RWPE2 (cell line): ENCODE results near the gene PTCH1.

Source experiments
- ATAC-seq: fragments of 200-7000 bp; cut with Tn5 transposase; 3 replicates; pipeline ENCODE4 v1.9.1; 2021; ENCODE audit warnings: low read depth
- DNase-seq: peaks from one replicate; pipeline ENCODE4 v3.0.0-alpha.2; 2020; ENCODE audit warnings: low spot score
- H3K27ac ChIP-seq: fragments of 450-650 bp; 2 replicates; pipeline ENCODE4 v1.5.1; 2017; ENCODE audit warnings: mild to moderate bottlenecking; ENCODE audit not compliant: poor library complexity, severe bottlenecking
- H3K27me3 ChIP-seq: fragments of 250-450 bp; sonication (Bioruptor Pico); 2 replicates; pipeline ENCODE4 v1.5.1; 2021; ENCODE audit warnings: mild to moderate bottlenecking, moderate library complexity; ENCODE audit not compliant: insufficient read depth, poor library complexity, severe bottlenecking
- H3K36me3 ChIP-seq: fragments of 250-450 bp; sonication (Bioruptor Pico); 2 replicates; pipeline ENCODE4 v1.5.1; 2020; ENCODE audit warnings: low read depth, mild to moderate bottlenecking, moderate library complexity
- H3K4me1 ChIP-seq: fragments of 250-450 bp; sonication (Bioruptor Pico); 2 replicates; pipeline ENCODE4 v1.5.1; 2021; ENCODE audit warnings: mild to moderate bottlenecking, moderate library complexity; ENCODE audit not compliant: insufficient read depth, poor library complexity, severe bottlenecking
- H3K4me3 ChIP-seq: fragments of 250-450 bp; sonication (Bioruptor Pico); 2 replicates; pipeline ENCODE4 v1.5.1; 2021; ENCODE audit warnings: mild to moderate bottlenecking, moderate library complexity; ENCODE audit not compliant: severe bottlenecking
- H3K9me3 ChIP-seq: fragments of 250-450 bp; sonication (Bioruptor Pico); 2 replicates; pipeline ENCODE4 v1.5.1; 2021; ENCODE audit warnings: mild to moderate bottlenecking, moderate library complexity; ENCODE audit not compliant: severe bottlenecking
- CTCF ChIP-seq: fragments of 450-650 bp; IDR thresholded peaks from one replicate; pipeline ENCODE4 v1.5.1; 2017; ENCODE audit warnings: mild to moderate bottlenecking, moderate library complexity; ENCODE audit not compliant: poor library complexity, severe bottlenecking

PTCH1 gene

GRCh38 chr9:95491543-95492320 is 25.0 kb downstream of the PTCH1 start:
- no peak overlapping the region for H3K27ac ChIP-seq
- TF ChIP-seq CTCF, result no peak
- ATAC-seq (no peak), DNase-seq (no peak)
- no peaks in the 10 kb centered on the region for H3K36me3 ChIP-seq
- no peaks in the 10 kb centered on the region for H3K27me3 ChIP-seq
- no peak overlapping the region for H3K4me3 ChIP-seq
- no peaks in the 10 kb centered on the region for H3K9me3 ChIP-seq
- H3K4me1 ChIP-seq, result peaks cover 8% of the 10 kb centered on the region

DNA sequence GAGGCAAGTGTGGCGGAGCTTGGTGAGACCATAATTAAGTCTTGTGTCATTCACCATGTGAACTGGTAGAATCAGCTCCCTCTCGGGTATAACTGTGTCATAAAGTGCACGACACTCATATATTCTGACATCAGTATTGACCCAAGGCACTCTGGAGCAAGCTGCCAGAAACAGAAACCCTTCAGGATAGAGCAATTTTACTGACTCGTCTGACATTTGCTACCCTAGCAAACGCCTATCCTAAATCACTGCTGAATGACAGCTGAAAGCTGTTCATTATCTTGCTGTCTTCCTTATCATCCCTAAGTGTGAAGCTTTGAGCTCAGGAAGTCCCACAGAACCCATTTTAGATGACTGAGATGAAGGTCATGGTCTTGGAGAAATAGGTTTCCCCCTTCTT is 27.8 kb downstream of the PTCH1 start:
- Histone ChIP-seq H3K4me1 (no peaks in the 10 kb centered on the region), H3K27ac (no peak overlapping the region), H3K9me3 (no peaks in the 10 kb centered on the region), H3K27me3 (no peaks in the 10 kb centered on the region), H3K4me3 (no peak overlapping the region), H3K36me3 (no peaks in the 10 kb centered on the region)
- no peak for TF ChIP-seq CTCF
- ATAC-seq (no peak), DNase-seq (no peak)

- no peaks in the 10 kb centered on the region for H3K9me3 ChIP-seq
- H3K27me3 ChIP-seq, result no peaks in the 10 kb centered on the region
- no peak for ATAC-seq
- no peak overlapping the region for H3K27ac ChIP-seq
- no peaks in the 10 kb centered on the region for H3K4me1 ChIP-seq
- DNase-seq, result no peak
- H3K4me3 ChIP-seq, result no peak overlapping the region
- H3K36me3 ChIP-seq, result no peaks in the 10 kb centered on the region
- TF ChIP-seq CTCF, result no peak
Measured at GRCh38 chr9:95486318-95486717, 30.5 kb downstream of the PTCH1 start.

DNA sequence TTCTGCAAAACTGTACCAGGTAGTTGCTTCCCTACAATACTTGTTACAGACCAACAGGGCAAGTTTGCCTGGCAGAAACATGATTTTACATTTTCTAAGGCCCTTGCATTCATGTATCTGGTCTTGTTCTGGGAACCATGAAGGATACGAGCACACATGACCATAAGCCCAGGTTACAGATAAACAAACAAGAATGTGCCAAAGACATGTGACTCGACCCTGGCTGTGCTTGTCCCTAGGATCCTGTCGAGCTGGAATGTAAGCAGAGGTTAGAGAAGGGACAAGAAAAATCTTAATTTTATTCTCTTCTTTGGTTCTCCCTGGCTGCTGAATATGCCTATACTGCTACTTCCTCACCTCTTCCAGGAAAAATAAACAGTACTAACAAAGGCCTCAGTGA is 32.5 kb downstream of the PTCH1 start:
- Histone ChIP-seq H3K27me3 (no peaks in the 10 kb centered on the region), H3K4me1 (no peaks in the 10 kb centered on the region), H3K36me3 (no peaks in the 10 kb centered on the region), H3K9me3 (no peaks in the 10 kb centered on the region), H3K27ac (no peak overlapping the region), H3K4me3 (no peak overlapping the region)
- ATAC-seq, result no peak
- no peak for TF ChIP-seq CTCF
- DNase-seq, result no peak

DNA sequence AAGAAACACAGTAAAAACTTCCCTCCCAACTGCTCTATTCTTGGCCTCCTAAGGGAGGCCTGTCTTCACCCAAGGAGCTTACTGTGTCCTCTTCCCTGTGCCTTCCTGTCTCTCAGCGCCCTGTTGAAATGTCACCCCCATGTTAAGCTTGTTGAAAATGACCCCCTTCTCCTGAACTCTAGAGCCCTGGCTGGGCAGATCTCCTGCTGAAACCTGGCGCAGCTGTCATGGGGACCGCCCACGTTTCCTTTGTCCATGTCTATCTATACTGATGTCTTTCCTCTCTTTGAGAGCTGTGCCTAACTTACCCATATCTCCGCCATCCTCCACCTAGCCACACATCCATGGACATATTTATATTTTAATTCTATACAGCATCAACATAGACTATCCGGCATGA is 33.3 kb downstream of the PTCH1 start:
- Histone ChIP-seq H3K9me3 (no peaks in the 10 kb centered on the region), H3K36me3 (no peaks in the 10 kb centered on the region), H3K27ac (no peak overlapping the region), H3K27me3 (no peaks in the 10 kb centered on the region), H3K4me1 (no peaks in the 10 kb centered on the region), H3K4me3 (no peak overlapping the region)
- DNase-seq (no peak), ATAC-seq (no peak)
- no peak for TF ChIP-seq CTCF
